CD4-positive, alpha-beta T cell treated with Interleukin-2 at 100 ng/mL for 4 hours (primary cell): ENCODE measurements around the gene MARK4.

Experiments used
- DNase-seq: peaks from one replicate; pipeline ENCODE4 v3.0.0-alpha.2; 2020; ENCODE audit warnings: low spot score

The MARK4 gene

DNA sequence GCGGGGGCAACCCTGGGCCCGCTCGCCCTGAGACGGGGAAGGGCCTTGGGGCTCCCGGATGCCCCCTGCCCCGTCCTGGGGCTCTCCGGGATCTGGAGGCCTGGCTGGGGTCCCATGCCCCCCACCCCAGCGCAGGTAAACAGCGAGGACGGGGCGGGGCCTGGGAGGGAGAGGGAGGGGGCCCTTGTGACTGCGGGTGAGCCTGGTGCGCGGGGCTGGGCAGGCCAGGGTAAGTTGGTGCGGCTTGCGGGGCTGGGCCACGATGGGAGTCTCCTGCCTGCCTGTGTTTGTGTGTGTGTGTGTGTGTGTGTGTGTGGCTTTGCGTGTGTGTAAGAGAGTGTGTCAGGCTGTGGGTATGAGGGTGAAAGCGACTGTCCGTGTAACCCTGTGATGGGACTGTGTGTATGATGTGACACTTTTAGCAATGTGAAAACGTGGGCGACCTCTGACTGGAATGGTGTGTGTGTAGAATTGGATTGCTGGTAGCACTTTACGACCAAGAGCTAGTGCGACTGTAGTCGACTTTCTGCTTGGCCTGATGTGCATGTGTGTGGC is 89.9 kb downstream of the MARK4 start:
- DNase-seq = no peak

DNA sequence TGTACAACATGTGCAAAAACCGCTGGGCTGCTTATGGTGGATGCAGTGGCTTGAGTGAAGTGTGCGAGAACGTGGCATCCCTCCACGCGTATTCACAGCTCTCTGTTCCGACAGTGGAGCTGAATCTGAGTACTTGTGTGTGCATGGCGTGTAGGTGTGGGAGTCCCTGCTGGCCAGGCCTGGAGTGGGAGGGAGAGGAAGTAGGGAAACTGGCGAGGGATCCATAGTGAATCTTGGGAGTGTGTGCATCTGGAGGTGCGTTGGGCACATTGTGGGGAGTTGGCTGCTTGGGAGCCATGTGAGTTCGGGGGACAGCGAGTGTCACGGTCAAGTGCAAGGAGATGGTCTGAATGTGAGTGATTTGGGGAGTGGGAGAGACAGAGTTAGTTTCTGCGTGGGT is 91.8 kb downstream of the MARK4 start:
- no peak for DNase-seq

DNA sequence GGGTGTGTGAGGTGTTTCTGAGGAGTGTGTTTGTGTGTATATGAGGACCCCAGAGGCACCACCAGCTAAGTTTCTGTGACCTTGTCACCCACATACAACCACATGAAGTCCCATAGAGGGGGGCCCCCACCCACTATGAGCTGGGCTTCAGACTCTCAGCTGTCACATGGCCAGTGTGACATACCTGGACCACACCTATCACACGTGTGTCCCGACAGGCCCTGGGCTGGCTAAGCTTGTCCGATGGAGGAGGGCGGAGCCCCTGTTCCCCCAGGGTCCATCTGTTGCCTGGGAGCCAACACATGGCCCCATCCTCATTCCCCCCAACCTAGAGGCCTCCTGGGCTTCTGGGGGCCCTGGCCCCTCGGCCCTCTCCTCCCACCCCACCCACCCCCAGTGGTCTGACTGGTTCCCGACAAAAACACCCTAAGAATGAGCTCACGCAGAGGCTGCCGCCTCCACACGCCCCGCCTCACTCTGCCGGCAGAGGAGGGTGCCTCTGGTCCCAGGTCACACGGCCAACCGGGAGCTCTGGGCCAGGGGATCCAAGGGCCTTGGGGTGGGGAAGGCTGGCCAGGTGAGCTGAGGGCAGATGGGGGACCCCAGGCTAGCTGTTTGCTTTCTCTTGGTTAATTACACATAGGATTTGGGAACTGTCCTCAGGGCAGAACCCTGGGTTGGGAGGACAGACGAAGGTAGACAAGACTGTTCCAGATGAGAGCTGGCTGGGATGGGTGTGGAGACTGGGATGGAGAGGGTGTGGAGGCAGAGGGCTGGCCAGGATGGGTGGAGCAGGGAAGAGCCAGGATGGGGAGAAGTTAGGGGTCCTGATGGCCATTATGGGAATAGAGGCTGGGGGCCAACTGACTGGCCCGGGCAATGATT is 93.8 kb downstream of the MARK4 start:
- no peak for DNase-seq

DNA sequence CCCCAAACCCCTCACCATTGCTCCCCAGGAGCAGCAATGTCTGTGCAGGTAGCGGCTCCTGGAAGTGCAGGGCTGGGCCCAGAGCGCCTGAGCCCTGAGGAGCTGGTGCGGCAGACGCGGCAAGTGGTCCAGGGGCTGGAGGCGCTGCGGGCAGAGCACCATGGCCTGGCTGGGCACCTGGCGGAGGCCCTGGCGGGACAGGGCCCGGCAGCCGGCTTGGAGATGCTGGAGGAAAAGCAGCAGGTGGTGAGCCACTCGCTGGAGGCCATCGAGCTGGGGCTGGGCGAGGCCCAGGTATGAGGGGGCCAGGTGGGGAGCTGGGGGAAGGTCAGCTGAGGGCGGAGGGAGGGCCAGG is 94.4 kb downstream of the MARK4 start:
- DNase-seq = no peak

DNA sequence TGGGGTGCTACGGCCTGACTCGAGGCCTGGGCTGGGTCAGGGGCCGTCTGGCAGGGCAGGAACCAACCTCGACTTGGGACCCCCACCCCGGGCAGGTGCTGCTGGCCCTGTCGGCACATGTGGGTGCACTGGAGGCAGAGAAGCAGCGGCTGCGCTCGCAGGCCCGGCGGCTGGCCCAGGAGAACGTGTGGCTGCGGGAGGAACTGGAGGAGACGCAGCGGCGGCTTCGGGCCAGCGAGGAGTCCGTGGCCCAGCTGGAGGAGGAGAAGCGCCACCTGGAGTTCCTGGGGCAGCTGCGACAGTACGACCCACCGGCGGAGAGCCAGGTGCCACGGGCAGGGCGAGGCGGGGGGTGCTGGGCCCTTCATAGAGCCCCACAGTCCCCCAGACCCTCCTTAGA is 95.4 kb downstream of the MARK4 start:
- DNase-seq = no peak

DNA sequence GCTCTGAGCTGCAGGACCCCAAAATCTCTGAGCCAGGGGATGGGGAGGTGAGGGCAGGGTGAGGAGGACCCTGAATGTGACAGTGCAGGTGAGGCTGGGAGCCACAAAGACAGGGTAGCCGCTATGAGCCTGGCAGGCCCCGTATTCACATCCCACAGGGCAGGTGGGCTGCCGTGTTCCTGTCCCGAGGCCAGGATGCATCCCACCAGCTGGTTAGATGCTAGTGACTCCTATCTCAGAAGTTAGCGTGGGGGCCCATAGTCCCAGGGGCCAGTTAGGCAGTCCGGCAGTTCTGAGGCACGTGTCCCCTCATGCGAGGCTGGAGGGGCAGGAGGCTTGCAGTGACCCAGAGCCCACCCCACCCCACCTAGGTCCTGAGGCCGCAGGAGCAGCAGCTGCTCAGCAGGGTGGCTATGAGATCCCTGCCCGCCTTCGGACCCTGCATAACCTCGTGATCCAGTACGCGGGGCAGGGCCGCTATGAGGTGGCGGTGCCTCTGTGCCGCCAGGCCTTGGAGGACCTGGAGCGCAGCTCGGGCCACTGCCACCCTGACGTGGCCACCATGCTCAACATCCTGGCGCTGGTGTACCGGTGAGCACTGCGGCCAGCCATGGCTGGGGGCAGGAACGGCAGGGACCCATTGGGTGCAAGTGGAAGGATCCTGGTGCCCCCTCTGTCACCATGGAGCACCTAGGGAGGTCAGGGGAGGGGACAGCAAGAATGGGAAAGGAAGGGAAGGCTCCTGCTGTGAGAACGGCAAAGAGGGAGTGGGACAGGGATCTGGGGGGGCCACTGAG is 96.7 kb downstream of the MARK4 start:
- no peak for DNase-seq

DNA sequence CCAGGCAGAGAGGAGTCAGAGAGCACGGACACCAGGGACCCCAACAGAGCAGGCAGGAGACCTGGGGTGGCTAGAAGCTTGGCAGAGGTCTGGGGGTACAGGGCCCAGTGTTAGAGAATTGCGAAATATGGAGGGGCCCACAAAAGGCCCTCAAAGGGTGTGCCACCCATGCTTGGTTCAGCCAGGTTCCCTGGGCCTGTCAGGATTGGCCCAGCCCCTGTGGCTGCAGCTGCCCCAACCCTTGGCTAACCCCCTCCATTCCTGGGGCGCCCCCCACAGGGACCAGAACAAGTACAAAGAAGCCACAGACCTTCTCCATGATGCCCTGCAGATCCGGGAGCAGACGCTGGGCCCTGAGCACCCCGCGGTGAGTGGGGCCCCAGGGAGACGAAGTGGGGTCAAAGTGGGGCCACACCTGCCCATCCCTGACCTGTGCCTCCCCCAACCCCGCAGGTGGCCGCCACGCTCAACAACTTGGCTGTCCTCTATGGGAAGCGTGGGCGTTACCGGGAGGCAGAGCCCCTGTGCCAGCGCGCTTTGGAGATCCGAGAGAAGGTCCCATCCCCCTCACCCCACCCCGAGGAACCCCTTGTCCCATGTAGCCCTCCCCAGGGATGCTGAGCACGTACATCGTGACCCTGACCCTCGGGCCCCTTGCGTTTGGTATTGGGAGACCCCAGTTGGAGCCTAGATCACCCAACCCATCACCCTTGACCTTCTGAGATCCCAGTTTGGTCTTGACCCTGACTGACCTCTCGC is 97.5 kb downstream of the MARK4 start:
- DNase-seq = no peak

DNA sequence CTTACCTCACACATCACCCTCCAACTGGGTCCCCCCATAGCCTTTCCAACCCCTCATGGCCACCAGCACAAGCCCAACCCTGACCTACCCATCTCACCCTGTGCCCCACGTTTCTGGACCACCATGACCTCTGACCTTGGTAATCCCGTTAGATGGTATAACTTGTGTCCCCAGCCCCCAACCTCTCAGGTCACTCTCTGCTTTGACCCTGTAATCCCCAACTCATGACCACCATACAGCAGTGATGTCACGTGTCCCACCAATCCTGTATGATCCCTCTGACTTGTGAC is 98.0 kb downstream of the MARK4 start:
- DNase-seq = no peak

DNA sequence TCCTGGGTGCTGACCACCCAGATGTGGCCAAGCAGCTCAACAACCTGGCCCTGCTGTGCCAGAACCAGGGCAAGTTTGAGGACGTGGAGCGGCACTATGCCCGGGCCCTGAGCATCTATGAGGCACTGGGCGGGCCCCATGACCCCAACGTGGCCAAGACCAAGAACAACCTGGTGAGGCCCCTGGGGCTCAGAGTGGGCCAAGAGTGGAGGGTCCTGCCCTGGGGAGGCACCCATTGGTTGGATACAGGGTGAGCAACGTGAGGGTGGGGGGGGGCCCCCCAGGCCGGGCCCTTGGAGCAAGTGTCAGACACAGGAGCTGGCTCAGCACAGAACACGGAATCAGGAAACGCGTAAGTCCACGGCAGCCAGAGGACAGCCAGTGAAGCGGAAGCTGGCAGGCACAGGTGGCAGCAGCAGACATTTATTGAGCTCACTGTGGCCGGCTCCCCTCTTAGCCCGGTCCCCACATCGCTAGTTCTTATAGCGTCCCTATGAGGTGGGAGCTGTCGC is 98.4 kb downstream of the MARK4 start:
- DNase-seq = no peak

DNA sequence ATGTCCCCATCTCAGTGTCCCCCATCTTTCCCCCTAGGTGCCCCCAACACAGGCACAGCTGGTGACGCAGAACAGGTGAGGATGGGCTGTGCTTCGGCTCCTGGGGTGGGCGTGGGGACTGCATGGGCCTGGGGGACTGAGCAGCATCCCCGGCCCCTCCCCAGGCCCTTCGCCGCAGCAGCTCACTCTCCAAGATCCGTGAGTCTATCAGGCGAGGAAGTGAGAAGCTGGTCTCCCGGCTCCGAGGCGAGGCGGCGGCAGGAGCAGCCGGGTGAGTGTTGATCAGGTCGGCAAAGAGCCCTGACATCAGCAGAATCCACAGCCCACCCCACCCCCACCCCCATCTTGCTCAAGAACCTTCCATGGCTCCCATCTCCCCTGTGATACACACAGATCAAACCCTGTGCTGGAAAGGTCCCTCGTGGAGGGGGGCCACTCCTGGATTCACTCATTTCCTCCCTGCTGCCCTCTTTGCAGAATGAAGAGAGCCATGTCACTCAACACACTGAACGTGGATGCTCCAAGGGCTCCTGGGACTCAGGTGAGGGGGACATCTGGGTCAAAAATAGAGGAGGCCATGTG is 99.5 kb downstream of the MARK4 start:
- DNase-seq = no peak

DNA sequence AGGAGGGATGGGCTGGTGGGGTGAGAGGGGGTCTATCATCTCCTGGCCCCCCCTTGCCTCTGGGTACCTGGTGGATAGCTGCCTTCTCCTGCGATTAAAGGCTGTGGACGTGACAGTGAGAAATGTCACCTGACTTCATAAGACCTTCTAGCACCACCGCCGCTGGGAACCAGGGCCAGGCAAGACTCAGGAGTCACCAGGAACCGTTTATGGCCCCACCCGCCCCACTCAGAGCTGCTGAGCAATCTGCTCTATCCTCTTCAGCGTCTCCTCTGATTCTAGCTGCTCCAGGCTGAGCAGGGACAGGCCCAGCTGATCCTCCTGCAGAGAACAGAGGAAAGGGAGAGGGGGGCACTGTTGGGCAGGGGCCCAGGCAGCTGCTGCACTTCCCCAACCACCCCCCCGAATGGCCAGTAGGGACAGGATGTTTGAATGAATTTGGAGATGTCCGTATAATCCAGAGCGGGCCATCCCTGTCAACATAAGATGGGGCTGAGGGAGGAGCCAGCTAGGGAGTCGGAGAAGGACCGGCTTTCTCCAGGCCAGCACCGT is 100.4 kb downstream of the MARK4 start:
- DNase-seq = no peak

DNA sequence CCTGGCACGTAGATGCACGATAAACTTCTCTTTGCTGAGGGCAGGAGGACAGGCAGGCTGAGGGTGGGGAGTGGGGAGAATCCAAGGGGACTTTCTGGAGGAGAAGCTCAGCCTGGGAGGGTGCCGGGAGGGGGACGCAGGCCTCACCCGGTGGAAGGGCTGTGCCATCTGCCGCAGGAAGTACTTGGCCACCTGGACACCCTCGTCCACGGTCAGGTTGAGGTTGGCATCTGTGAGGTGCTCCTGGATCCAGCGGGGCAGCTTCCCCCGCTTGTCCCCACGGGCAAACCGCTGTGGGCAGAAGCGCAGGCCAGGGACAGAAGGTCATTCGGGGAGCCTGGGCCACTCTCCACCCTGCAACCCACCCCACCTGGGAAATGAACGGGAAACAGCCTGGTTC is 101.0 kb downstream of the MARK4 start:
- no peak for DNase-seq

DNA sequence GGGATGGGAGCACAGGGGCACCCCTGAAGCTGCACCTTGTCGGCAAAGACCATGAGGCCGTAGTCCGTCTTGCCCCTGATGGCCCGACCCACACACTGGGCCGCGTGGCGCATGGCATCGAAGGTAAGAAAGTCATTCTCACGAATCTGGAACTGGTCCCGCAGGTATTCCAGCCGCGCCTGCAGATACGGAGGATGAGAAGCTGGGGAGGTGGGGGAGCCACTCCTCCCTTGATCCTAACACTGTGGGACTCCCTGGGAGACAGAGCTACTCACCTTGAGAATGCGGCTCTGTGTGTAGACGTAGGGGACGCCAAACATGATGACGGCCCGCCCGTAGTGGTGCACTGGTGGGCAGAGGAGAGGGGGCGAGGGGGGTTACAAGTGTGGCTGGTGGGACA is 101.4 kb downstream of the MARK4 start:
- DNase-seq = no peak

DNA sequence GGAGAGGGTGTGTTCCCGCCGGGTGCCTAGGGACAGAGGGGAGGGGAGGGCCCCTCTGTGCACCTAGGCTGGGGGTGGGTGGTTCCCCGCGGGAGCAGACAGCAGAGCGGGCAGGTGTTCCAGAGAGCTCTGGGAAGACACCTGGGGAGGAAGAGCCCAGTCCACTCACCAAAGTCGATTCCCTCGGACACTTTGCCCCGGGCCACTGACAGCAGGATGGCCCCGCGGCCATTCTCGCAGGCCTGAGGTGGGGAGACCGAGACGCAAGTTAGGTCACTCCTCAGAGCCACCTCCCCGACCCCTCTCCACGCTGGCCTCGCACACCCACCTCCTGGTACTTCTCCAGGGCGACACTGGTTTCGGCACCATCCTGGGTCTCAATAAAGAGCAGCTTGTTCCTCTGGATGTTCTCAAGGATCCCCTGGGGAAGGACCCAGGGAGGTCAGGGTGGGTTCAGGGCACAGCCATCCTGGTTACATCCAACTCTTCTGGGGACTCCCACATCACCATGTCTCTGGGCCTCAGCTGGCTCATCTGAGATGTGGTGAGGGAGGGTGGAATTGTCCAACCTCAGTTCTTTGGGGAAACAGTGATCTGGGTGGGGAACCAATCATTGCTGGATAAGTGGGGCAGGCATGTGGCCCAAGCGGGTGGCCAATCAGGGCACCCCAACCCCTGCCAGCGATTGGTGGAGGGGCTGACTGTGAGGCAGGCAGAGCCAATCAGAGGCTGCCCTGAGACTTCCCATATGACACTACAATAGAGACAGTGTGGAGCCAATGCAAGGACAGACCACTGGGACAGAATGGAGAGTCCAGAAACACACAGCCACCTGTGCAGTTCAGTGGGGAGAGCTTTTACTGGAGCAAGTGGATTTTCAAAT is 102.1 kb downstream of the MARK4 start:
- no peak for DNase-seq

DNA sequence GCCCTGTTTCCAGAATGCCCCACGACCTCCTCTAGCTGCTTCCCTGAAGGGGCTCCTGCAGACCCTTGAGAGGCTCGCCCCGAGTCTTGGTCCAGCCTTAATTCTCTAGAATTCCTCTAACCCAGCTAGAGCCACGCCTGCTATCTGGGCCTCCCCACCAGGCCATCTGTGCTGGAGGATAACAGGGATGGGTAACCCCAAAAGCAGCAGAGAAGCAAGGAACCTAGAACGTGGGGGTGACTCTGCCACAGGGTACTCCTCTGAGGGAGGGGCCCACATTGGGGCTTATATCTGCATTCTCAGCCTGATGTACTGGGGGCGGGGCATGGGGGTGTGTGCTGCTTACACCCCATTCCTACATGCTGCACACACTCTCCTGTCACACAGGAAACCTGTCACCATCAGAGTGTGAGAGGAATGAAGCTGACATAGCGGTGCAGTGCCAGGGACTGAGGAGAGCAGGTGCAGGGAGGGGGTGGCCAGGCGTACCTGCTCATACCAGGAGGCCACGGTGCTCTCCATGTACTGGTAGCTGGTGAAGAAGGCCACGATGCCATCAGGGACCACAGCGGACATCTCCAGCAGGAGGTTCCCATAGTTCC is 103.3 kb downstream of the MARK4 start:
- DNase-seq = no peak
